22Rv1 (cell line): Measurements from ENCODE around the gene GAS2L3.

ENCODE experiments used
- H3K27ac ChIP-seq: fragments of 450-650 bp; 2 replicates; pipeline ENCODE4 v1.5.1; 2017
- ZFX ChIP-seq: fragments of 450-650 bp; IDR thresholded peaks from 2 replicates; pipeline ENCODE4 v1.6.1; 2017; ENCODE audit warnings: antibody characterized with exemption, borderline replicate concordance
- TF ChIP-seq, protein P1 (sequence below): fragments of 450-650 bp; IDR thresholded peaks from 2 replicates; pipeline ENCODE4 v1.5.1; 2017; ENCODE audit warnings: mild to moderate bottlenecking

The GAS2L3 gene

DNA sequence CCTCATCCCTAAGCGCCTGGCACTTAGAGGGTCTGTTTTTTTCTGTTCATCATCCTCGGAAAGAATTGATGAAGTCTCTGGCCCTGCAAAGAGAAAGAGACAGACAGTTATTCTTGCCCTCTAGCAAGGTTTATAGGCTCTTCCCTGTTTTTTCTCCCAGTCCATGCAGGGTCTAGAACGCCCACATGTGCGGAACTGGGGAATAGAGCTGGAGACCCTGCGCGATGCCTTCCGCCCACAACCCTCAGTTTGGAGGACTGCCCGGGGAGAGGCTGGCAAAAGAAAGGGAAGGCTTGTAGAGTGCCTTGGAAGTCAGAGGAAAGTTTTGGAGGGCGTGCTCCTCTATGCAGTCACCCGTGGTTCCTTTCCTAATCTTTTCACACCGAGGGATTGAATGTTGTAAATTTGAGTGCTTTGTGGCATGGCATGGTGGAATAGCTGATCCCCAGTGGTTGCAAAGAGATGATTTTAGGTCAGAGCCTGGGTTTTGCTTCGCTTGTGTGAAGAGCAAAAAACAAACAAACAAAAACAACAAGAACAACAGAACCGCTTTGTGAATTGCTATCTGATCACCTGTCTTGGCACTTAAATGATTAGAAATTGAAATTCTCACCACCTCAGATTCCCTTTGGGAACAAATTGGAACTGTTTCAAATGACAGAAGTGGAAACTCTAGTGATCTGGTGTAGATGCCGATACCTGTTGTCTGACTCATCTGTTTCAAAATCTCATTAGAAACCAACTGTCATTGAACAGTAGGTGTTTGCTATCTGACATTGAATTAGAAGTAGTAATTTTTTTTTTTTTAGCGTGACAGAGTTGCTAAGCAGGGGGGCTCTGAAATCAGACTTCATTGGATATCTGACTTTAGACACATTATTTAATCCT is 947 bp downstream of the GAS2L3 start:
- TF ChIP-seq, protein P1, sequence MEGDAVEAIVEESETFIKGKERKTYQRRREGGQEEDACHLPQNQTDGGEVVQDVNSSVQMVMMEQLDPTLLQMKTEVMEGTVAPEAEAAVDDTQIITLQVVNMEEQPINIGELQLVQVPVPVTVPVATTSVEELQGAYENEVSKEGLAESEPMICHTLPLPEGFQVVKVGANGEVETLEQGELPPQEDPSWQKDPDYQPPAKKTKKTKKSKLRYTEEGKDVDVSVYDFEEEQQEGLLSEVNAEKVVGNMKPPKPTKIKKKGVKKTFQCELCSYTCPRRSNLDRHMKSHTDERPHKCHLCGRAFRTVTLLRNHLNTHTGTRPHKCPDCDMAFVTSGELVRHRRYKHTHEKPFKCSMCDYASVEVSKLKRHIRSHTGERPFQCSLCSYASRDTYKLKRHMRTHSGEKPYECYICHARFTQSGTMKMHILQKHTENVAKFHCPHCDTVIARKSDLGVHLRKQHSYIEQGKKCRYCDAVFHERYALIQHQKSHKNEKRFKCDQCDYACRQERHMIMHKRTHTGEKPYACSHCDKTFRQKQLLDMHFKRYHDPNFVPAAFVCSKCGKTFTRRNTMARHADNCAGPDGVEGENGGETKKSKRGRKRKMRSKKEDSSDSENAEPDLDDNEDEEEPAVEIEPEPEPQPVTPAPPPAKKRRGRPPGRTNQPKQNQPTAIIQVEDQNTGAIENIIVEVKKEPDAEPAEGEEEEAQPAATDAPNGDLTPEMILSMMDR = no peak
- TF ChIP-seq ZFX = no peak
- H3K27ac ChIP-seq = peak overlapping the region; percentile 70

DNA sequence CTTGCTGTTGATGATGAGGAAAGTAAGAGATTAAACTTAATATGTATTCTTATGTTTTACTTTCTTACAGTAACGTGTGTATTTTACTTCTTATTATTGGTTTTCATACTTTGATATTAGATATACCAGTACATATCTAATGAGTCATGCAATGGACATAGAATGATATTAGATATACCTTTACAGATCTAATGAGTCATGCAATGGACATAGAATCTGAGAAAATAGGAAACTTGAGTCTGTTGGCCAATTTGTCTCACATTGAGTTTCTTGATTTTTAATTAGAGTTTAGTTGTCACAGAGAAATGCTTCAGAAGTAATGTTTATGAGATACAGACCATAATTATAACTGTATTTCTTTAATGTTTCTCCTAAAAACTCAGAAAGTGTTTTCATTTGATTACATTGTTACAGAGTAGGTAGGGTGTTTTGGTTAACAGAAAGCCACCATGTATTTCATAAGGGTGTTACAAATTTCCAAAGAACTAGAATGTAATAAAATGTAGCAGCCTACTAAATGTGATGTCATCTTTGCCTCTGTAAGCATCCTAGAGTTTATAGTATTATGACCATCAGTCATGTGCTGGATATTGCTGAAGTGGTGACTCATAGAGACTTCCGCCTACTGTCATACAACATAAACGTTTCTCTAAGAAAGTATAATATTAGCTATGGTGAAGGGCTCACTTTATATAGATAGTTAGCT is 3.0 kb downstream of the GAS2L3 start:
- TF ChIP-seq, protein P1 = no peak
- TF ChIP-seq ZFX = no peak
- H3K27ac ChIP-seq = no peak overlapping the region

DNA sequence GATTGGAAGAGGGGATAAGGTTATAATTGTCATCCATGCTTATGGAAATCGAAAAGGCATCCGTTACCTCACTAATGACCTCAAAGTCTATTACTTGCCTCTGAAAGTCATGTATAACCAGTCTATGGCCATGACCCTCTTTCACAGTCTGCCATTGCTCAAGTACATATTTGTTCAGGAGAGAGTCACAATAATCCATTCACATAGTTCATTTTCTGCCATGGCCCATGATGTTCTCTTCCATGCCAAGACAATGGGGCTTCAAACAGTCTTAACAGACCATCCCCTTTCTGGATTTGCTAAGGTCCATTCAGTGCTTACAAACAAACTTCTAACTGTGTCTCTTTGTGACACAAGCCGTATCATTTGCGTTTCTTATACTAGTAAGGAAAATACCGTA is 5.4 kb downstream of the GAS2L3 start:
- TF ChIP-seq ZFX = no peak
- TF ChIP-seq, protein P1 = no peak

DNA sequence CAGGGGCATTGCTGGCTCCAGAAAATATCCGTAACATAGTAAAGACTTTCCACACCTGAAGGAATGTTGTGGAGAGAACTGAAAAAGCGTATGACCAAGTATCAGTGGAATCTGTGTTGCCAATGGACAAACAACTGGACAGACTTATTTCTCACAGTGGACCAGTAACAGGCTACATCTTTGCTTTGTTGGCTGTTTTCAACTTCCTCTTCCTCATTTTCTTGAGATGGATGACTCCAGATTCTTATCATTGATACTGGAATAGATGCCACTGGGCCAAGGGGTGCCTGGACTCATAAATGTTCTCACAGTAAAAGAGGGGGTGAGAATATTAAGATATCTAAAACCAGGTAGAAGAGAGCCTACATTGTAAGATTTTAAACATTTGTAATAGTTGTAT is 6.4 kb downstream of the GAS2L3 start:
- H3K27ac ChIP-seq = no peak overlapping the region
- TF ChIP-seq, protein P1 = no peak
- no peak for TF ChIP-seq ZFX

More for the DNA sequence above, 5.4 kb downstream of the GAS2L3 start:
- no peak overlapping the region for H3K27ac ChIP-seq

DNA sequence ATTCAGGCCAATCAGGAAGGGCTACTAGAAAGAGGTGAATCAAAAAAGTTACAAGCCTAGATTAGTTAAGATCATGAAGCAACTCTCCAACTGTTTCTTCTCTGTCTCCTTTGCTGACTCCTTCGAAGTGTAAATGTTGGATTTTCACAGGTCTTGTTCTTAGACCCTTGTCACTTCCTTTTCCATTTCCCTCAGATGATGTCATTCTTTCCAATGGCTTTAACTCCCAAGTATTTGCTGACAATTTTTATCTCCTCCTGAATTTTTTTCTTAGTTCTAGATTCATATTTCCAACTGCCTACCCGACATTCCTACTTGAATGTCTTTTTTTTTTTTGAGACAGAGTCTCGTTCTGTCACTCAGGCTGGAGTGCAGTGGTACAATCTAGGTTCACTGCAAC is 10.8 kb downstream of the GAS2L3 start:
- no peak for TF ChIP-seq ZFX
- TF ChIP-seq, protein P1 = no peak
- no peak overlapping the region for H3K27ac ChIP-seq

DNA sequence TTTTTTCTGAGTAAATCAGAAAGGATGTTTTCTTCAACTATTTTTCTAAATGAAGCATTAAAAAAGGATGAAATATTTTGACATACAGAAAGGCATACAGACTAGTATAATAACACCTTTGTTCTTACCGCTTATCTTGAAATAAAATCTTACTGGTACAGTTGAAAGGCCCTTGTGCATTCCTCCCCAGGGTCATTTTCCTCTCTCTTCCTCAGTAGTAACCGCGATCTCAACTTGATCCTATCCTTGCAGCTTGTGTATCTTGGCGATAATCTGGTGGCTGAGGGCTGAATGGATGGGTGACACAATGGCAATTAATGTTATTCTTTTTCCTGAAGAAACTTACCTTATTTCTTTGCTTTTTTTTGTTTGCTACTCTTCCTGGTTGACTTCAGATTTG is 18.5 kb downstream of the GAS2L3 start:
- TF ChIP-seq, protein P1 = no peak
- TF ChIP-seq ZFX = no peak

DNA sequence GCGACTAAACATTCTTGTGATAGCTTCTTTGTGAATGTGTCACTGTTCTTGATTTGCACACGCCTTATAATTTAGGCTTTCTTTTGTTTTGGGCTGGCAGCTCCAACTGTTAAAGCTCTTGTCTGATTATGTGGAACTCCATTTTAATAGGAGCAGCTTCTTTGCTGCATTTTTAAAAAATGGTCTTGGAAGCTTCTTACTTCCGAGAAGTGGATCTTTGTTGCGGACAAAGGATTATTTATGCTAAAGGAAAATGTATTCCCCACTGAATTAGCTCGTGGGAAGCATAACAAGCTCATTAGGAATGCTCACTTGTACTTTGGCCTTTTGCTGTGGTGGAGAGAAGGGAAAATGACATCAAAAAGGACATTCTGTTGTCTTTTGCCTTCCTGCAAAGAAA is 20.0 kb downstream of the GAS2L3 start:
- H3K27ac ChIP-seq = no peak overlapping the region
- TF ChIP-seq, protein P1 = no peak
- TF ChIP-seq ZFX = no peak

More for the DNA sequence above, 18.5 kb downstream of the GAS2L3 start:
- H3K27ac ChIP-seq = no peak overlapping the region
